HG03095 (cell line): ENCODE data around the gene EVL.

Experiments
- ATAC-seq: cut with Tn5 transposase; IDR thresholded peaks from one replicate; pipeline ENCODE4 v1.9.1; 2021; ENCODE audit warnings: moderate library complexity; ENCODE audit not compliant: unreplicated experiment

The EVL gene

GRCh38 chr14:100192250-100192671 is 127.0 kb downstream of the EVL start:
- no peak for ATAC-seq

- ATAC-seq, result peak; percentile 99
These were observed 127.6 kb downstream of the EVL start for GRCh38 chr14:100192672-100193416.
